ENCODE data around the gene MIDN.

- TF ChIP-seq CTCF (conservative IDR thresholded peaks at IDR 0.05; ENCODE audit: low read length) (no peak), EZH2phosphoT487 (IDR thresholded peaks at IDR 0.05; ENCODE audit: borderline replicate concordance) (no peak)
These were observed 36.1 kb downstream of the MIDN start for GRCh38 chr19:1284293-1284978.

Data from Loucy (cell line).